Measurements from ENCODE around the gene SPATA33.
A peak's percentile ranks its signal among the peaks of the same experiment; 100 is the strongest.

The SPATA33 gene

DNA sequence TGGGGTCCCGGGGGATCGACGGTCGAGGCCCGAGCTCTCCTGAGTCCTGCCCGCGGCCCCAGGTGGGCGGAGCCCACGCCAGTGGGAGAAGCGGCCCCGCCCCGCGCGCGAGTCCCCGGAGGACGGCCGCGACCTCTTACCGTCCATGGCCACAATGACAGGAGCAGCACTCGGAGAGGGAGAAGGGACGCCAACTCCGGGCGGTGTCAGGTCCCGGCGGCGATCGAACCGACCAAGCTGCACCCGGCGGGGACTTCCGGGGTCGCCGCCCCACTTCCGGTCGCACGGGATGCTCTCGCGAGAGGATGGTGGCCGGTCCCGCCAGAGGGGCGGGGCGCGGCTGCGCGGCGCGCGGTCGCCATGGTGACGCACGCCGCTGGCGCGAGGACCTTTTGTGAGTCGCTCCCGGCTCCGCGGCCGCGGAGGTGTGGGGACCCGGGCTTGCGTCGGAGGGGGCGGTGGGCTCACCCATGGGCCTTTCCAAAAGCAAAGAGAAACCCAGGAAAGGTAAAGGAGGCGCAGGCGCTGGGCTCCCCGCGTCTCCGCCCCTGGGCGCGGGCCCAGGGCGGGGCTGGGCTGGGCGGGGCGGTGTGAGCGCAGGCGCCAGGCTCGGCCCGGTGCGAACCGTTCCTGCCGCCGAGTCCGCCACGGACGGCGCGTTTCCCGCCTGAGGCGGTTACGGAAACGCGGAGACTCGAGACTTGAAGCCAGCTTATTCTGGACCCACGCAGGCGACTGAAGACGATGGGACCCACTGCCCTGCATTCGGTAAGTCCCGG, at the start of gene SPATA33, which contains the start of gene CHMP1A:
SPATA33 (plus strand) TSS at position 395 of the 779 bp plus-strand sequence; CDS start at position 471, 76 bp downstream.
CHMP1A (minus strand) TSS at position 267 of the 779 bp plus-strand sequence; CDS start at position 147, 120 bp downstream.
- DNase-seq = peak; percentile 82 to 90 (median 89)

DNA sequence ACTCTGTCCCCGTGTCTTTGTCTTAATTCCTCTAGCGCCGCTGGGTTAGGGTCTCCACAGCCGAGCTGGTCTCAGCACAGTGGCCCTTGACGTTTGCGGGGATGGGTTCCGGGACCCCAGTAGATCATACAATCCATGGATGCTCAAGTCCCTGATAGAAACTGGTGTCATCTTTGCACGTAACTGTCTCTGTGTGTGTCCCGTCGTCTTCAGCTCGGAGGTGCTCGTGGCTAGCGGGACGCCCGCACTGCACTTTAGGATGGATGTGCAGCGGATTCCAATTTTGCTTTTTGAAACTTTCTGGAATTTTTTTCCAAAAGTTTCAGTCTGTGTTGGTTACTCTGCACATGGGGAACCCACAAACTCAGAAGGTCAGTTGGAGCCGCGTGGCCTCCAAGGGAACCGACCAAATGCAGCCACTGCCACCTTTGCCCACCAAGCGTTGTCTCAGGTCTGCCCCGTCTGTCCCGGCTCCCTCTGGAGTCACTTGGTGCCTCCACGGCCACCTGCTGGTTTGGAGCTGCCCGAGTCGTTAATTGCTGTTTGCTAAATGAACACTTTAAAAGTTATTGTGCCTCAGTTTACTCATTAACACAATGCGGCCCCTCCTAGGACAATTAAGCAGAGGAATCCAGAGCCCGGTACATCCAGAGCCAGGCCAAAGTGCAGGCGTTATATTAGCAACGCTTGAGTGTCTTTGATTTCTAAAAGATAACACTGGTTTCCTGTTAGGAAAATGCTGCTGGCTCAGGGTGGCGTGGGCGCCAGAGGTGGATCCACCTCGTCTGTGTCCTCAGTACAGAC, 49.5 kb upstream of the SPATA33 start:
- DNase-seq = no peak

- no peak for DNase-seq
Measured at GRCh38 chr16:89610108-89610453, 47.6 kb upstream of the SPATA33 start.

- peak in 1 of 3 experiments; percentile 4 for DNase-seq
Measured at GRCh38 chr16:89612415-89613166, 45.0 kb upstream of the SPATA33 start.

GRCh38 chr16:89613231-89613953, 44.2 kb upstream of the SPATA33 start, which contains the start of gene DPEP1:
TSS of gene DPEP1 (plus strand) at chr16:89613642. CDS start at chr16:89630411, 16,769 bp downstream.
- DNase-seq = no peak

DNA sequence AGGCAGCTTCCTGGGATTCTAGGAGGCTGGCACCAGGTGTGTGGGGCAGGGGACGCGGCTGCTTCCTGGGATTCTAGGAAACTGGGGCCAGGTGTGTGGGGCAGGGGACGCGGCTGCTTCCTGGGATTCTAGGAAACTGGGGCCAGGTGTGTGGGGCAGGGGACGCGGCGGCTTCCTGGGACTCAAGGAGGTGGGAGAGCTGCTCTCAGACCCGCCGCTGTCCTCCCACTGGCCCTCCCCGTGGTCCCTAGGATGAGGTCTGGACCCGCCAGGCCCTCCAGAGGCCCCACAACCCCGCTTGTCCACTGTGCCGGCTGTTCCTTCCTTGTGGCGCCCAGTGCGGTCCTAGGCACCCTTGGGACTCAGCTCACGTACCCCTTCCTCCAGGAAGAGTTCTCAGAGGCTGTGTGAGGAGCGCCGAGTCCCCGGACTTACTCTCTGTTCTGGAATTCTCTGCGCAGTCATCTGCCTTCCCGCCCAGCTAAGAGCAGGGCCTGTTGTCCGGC, 43.6 kb upstream of the SPATA33 start:
- DNase-seq = no peak

GRCh38 chr16:89615176-89615575, 42.5 kb upstream of the SPATA33 start:
- no peak for DNase-seq

DNA sequence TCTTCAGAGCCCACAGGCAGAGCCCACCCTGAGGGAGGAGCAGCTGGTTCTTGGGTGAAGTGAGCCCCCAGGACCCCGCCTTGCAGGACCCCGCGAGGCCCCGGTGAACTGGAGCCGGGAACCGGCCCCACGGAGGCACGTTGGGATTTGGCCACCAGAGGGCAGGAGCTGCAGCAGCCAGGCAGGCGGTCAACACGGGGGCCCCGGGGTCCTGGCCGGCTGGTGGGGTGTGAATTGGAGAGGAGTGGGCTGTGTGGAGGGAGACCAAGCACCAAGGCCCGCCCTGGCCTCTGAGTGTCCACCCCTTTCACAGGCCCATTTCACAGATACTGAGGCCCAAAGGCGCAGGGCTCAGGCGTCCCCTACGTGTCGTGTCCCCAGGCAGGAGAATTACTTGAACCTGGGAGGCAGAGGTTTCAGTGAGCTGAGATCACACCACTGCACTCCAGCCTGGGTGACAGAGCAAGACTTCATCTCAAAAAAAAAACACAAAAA, 42.0 kb upstream of the SPATA33 start:
- no peak for DNase-seq

GRCh38 chr16:89616623-89617022, 41.0 kb upstream of the SPATA33 start:
- no peak for DNase-seq

DNA sequence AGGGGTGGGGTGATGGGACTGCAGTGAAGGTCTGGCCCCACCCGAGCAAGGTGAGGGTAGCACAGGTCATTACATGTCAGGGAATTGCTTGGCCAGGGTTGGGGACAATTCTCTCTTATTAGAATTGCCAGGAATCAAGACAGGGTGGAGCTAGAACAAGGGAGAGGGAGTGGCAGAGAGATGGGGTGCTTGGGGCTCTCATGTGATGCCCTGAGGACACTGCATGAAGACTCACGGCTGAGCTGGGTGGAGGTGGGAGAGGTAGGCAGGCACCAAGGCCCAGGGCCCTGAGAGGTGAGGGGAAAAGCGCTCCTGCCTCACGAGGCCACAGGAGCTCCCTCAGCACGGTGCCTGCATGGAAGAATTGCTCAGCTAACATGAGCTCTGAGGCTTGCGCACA, 40.6 kb upstream of the SPATA33 start:
- DNase-seq = no peak

GRCh38 chr16:89618109-89618998, 39.3 kb upstream of the SPATA33 start:
- DNase-seq = no peak

GRCh38 chr16:89619840-89620239, 37.8 kb upstream of the SPATA33 start:
- DNase-seq = no peak

- no peak for DNase-seq
Measured at GRCh38 chr16:89620406-89620841, 37.2 kb upstream of the SPATA33 start.

DNA sequence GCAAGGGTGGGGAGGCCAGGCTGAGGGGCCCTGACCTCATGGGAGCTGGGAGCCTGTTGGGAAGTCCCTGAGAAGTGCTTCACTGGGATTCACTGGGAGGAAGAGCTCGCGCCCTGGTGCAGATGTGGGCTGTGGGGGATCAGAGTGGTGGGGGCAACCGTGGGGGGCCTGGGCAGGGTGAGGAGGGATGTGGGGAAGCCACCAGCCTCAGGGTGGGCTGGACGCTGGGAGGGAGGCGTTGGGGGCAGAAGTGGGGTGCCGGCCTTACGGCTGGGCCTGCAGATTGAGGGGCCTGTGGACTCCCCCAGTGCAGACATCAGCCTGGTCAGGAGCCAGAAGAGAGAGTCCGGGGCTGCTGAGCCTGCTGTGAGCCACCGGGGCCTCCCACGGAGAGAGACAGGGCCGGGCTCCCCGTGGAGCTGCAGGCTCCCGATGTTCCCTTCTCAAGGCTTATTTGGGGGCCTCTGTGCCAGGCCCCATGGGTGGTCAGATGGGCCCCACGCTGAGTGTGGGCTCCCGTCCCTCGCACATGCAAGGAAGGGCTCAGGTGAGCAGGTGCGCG, 36.4 kb upstream of the SPATA33 start:
- DNase-seq = no peak

- DNase-seq = no peak
Measured at GRCh38 chr16:89621698-89622409, 35.8 kb upstream of the SPATA33 start.

DNA sequence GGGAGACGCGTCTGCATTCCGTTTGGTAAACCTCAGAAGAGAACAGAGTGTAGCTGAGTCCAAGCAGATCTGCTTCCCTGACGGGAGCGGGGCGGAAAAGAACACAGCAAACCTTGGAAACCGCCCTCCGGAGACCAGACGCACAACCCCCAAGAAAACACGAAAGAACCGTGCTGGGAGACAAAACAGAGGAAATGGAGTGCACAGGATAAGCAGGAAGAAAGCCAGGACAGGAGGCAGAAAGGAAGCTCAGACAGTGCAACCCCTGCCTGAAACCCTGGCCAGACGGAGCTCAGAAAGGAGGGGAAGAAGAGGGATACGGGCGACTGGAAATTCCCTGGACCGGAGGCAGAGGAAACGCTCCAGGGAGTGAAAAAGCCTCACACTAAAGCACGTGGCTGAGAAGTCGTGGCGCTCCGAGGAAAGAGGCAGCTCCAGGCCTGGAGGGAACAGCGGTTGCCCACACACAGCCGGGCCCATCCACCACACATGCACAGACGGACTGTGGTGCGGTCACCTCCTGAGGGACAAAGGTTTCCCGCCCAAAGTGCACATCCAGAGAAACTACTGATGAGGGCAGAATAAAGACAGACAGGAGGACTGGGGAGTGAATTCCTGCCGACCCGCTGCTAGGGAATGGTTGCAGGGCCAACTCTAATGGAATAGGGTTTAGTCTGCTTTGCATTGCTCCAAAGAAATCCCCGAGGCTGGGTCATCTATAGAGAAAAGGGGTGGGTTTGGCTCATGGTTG, 34.0 kb upstream of the SPATA33 start:
- DNase-seq = no peak

DNA sequence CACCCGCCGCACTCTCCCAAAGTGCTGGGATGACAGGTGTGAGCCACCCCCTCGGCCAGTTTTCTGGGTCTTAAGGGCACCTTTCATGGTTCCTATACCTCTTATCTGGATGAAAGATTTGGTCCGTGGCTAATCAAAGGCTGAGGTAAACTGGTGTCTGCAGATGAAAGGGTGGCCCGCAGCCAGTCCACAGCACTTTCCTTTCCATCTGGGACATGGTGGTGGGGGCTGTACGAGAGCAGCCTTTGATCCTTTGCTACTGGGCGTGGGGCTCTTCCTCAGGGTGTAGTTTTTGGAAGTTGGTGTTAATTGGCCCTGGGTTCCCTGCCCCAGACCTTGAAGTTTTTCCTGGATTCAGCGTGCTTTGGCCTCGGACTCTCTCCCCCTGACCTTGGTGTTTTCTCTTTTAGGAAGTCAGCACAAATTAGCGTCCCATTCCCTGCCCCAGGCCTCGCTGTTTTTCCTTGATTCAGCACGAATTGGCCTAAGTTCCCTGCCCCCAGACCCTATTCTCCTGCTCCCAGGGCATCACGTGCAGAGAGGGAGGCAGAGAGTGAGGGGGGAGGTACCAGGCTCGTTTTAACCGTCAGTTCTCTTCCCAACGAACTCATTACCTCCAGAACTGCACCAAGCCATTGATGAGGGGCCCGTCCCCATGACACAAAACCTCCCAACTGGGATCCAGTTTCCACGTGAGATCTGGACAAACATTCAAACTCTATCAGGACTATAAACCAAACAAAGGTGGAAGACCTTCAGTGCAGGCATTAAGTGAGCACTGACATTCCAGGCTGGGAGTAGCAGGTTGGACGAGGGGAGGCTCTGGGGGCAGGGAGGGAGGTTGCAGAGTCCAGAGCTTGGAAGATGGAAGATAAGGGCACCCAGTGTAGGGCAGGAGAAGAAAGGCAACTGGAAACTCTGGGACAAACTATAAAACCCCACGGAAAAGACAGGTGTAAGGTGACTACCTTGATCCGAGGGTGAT, 32.6 kb upstream of the SPATA33 start:
- no peak for DNase-seq

Data from NCI-H1417 (cell line).